ENCODE data around the gene RCE1.

The RCE1 gene

DNA sequence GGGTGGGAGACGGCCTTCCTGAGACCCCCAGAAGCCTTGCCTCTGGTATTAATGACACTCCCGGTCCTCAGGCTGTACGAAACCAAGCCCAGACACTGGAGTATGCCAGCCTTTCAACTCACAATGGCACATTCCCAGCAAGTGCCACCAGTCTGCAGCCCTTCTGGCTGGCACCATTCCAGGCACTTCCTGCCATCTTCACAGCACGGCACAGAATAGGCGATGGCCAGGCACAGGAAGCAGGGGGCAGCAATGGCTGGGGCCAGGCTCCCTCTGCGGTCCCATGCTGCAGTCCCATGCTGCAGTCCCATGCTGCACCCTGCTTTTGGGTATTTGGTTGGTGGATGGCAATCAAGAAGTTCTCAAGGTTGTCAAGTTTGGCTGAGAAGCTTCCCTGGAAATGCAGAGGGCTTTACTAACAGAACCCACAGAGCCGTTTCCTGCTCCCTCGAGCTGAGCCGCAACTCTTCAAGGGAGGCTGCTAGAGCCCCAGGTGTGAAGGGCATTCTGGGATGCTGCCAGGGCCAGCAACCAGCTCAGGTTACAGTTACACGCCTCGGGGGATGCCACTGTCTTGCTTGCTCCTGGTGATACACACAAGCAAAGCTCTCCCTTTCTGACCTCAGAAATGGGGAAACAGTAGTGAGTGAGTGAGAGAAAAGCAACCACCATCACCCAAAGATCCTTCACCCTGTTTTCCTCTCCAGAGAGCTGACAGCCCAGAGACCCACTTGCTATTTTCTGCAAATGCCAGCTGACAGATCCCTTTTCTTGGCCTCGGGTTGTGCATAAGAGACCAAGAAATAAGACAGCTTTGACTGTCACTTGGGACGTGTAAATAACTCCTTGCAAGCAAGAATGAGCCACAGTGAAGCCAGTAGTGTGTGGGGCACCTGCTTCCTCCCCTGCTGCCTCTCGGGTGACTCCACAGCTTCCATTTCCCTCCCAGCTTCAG lies 37.5 kb downstream of the RCE1 start:
- peak; percentile 86 for DNase-seq (ENCODE audit: low read depth, low spot score)
- H3K4me3 ChIP-seq (ENCODE audit: low read length), result peak overlapping the region; percentile 27

DNA sequence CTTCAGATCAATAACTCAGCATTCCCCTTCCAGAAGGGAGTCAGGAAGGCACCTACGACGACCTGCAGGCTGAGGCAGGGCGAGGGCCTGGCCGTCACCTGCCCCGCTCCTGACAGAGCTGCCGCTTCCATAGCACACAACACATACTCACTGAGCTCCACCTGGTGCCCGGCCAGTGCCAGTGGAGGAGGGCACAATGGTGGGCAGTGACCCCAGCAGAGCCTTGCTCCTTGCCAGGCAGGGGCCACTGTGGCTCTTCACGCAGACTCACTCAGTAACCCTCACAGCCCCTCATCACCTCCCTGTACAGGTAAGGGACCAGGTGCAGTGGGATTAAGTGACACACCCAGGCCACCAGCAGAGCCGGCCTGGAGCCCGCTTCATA lies 38.2 kb downstream of the RCE1 start:
- no peak overlapping the region for H3K4me3 ChIP-seq (ENCODE audit: low read length)

DNA sequence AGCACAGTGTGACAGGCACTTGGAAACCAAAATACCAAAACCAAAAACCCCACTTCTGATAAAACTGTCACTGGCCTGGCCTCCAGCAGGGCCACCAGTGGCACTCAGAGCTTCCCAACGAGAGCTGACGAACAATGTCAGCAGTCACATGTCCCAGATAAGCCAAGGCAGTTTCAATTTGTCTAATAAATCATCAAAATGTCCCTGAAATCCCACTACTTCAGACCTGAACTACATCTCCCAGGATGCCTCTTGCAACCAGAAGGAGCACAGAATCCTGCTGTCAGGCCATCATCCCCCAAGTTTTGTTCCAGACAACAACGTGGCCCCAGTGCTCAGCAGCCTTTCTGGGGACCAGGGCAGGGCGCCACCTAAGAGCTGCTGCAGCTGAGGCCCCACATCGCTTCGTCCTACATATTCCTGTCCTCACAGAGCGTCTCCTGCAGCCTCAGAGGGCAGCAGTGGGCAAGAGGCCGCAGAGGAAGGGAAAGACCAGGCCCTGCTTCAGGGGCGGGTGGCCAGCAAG lies 38.7 kb downstream of the RCE1 start:
- DNase-seq (ENCODE audit: low read depth, low spot score), result no peak
- no peak overlapping the region for H3K4me3 ChIP-seq (ENCODE audit: low read length)

More for the DNA sequence above, 38.2 kb downstream of the RCE1 start:
- no peak for DNase-seq (ENCODE audit: low read depth, low spot score)

DNA sequence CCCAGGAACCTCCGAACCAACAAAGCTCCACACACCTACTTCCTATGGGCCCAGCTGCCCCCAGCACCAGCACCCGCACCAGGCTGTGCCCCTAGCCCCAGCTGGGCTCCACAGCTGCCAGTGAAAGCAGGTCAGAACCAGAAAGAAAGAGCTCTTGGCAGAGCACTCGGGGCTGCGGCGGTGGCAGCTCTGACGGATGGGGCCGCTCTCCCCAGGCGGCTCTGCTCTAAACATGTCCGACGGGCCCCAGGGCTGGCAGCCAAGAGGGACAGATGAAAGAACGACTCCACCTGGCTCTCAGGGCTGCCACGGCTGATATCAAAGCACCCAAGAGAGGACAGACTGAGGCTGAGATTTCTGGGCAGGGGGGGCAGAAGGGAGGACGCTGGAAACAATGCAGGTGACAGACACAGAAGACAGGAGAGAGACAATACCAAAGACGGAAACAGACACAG lies 39.3 kb downstream of the RCE1 start:
- DNase-seq (ENCODE audit: low read depth, low spot score), result no peak
- no peak overlapping the region for H3K4me3 ChIP-seq (ENCODE audit: low read length)

DNA sequence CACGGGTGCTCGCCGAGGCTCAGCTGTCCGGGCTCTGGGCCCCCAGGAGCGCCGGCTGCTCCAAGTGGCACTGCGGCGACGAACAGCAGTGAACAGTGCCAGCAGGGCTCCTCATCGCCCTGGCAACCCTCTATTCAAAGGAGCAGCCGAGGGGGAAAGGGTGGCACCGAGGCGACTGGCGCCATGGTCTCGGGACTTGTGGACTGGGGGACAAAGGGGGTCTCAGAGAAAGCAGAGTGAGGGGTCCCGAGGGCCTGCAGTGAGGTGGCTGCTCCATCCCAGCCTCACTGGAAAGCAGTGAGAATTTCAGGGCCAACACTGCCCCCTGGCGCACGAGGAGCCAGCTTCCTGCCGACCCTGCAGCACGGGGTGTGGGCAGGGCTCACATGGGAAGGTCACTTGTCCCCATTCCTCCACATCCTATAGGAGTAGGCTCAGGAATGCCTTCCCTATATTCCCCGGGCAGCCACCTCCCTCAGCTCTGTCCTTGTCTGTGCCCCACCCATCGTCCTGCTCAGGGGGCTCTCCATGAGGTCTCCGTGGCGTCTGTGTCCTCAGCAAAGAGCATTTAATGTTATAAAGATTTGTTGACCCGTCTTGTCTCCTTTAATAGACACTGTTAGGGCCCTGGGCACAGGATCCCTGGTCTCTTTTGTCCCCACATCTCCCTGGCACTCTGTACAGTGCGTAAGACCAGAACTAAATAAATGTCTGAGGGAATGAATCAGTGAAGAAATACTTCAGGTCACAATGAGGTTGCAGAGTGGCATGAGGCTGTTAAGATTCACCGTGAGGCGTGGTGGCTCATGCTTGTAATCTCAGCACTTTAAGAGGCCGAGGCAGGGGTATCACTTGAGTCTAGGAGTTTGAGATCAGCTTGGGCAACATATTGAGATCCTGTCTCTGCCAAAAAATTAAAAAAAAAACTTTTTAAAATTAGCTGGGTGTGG lies 40.0 kb downstream of the RCE1 start:
- DNase-seq (ENCODE audit: low read depth, low spot score), result peak; percentile 39
- H3K4me3 ChIP-seq (ENCODE audit: low read length), result no peak overlapping the region

DNA sequence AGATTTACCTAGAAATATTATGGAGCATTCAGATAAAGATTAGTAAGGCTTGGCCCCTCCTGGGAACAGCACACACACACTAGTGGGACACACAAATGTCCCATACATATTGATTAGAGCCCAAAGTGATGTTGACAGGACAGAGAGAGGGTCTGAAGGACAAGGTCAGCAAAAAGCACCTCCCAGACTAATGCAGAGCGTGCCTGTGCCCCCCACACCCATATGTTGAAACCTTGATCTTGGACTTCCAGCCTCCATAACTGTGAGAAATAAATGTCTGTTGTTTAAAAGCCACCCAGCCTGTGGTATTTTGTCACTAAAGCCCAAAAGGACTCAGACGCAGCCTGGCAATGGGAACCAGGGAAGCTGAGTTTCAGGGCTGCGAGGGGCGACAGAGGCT lies 41.2 kb downstream of the RCE1 start:
- no peak for DNase-seq (ENCODE audit: low read depth, low spot score)
- no peak overlapping the region for H3K4me3 ChIP-seq (ENCODE audit: low read length)

DNA sequence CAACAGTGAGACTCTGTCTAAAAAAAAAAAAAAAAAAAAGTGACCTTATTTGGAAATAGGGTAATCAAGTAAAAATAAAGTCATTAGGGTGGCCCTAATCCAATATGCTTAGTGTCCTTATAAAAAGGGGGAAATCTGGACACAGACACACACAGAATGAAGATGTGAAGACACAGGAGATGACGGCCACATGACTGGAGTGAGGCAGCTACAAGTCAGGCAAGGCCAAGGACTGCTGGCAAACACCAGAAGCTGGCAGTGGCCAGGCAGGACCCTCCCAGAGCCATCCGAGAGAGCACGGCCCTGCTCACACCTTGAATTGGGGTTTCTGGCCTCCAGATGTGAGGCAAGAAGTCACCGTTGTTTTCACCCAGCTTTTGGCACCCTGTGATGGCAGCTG lies 42.2 kb downstream of the RCE1 start:
- H3K4me3 ChIP-seq (ENCODE audit: low read length), result no peak overlapping the region
- no peak for DNase-seq (ENCODE audit: low read depth, low spot score)

DNA sequence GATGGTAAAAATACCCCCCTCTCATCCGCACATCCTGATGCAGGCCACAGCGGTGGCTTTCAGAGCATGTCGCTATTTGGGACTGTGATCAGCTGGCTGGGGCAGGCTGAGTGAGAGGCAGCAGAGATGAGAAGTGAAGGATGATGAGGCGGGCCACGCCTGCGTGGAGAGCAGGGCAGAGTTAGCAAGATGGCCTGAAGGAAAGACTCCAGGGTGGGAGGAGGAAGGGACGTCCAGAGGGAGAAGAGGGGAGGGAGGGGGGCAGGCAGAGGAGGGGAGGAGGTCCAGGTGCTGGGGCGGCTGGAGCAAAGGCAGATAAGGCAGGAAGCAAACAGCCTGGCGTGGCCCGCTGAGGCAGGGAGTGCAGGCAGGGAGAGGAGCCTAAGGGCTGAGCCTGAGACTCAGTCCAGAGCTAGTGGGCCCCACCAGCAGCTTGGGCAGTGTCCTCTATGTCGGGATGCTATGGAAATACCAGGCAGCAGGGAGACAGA lies 42.8 kb downstream of the RCE1 start:
- DNase-seq (ENCODE audit: low read depth, low spot score), result no peak
- H3K4me3 ChIP-seq (ENCODE audit: low read length), result no peak overlapping the region

DNA sequence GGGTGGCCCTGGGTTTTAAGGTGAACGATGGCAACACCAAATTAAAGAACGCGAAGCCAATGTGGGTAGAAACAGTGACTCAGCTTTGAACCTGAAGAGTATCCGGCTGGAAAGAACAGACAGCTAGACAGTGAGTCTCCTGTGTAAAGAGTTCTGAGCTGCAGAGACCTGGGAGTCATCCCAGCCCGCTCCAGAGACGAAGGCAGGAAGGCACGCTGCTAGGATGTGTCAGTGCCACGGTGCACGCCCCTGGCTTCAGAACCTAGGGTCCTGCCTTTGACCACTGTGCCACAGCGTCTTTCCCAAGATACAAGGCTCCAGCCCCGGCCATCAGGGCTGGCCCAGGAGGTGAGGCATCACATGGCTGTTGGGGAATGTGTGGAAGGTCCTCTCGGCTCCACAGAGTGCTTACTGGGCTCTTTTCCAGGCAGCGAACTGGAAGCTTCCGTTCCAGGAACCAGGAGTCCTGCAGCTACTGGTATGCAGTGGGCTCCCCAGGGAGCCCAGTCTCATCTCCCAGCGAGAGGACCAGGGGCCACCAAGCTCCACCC lies 43.5 kb downstream of the RCE1 start:
- H3K4me3 ChIP-seq (ENCODE audit: low read length), result no peak overlapping the region
- DNase-seq (ENCODE audit: low read depth, low spot score), result no peak

DNA sequence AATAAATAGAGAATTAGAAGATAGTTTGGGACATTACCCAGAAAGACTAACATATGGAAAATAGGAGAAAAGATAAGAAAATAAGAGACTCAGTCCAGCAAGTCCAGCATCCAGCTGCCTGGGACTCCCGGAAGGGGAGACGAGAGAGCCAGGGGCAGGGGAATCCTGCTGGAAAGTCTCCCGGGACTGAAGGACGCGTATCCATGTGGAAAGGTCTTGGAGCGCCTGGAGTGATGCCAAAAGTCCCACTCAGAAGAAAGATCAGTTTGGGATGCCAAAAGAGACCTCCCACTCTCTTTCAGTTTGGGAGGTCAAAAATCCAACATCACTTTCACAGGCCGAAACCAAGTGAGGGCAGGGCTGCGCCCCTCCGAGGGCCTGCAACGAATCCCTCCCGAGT lies 44.3 kb downstream of the RCE1 start:
- no peak overlapping the region for H3K4me3 ChIP-seq (ENCODE audit: low read length)
- no peak for DNase-seq (ENCODE audit: low read depth, low spot score)

DNA sequence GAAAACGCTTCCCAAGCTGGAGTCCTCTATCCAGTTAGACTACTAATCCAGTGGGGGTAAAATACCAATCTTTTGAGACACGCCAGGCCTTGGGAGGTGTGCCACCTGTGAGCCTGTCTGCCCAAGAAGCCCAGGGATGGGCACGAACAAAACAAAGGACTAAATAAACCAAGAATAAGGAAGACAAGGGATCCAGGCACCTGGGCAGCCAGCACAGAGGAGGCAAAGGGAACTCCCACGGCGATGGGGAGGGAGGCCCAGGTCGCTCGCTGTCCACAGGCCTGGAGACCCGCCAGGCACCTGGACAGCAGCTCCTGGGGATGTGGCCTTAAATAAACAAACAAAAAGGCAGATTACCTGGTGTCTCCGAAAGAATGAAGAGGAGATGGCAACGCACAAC lies 45.0 kb downstream of the RCE1 start:
- no peak overlapping the region for H3K4me3 ChIP-seq (ENCODE audit: low read length)
- no peak for DNase-seq (ENCODE audit: low read depth, low spot score)

DNA sequence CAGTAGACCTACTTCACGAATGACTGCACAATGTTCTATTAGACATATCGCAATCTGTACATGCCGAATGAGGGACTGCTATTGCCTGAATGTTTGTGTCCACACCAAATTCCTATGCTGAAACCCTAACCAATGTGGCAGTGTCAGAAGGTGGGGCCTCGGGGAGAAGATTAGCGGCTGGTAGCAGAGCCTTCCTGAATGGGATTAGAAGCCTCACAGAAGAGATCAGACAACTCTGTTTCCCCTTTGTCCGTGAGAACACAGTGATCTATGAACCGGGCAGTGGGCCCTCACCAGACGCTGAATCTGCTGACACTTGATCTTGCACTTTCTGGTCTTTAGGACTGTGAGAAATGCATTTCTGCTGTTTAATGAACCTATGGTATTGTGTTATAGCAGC lies 46.7 kb downstream of the RCE1 start:
- no peak overlapping the region for H3K4me3 ChIP-seq (ENCODE audit: low read length)
- no peak for DNase-seq (ENCODE audit: low read depth, low spot score)

DNA sequence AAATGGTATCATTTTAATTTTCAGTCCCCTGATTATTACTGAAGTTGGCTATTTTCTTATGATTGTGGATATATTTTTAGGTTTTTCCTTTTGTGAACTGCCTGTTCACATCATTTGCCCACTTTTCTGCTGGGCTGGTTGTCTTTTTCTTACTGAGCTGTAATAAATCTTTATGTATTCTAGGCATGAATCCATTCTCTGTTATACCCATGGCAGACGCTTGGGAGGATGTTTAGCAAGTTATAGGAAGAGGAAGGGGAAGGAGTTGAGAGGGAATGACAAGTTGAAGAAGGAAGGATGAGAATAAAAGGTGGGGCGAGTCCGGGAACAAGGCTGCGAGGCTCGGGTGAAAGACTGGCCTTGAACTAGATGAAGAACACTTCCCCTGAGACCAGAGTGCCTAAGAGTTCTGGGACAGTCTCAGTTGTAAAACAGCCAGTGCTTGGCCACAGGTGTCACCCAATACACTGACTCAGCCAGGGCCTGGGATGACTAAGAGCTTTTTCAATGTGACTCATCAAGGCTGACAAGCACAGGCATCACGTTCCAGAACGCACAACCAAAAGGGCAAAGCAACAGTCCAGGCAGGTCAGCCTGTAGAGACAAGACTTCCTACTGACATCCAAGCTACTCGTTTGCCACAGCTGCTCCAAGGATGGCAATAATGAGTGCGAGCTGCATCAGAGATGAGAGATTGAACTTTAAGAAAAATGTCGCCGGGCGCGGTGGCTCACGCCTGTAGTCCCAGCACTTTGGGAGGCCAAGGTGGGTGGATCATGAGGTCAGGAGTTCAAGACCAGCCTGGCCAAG lies 48.8 kb downstream of the RCE1 start:
- DNase-seq (ENCODE audit: low read depth, low spot score), result no peak

DNA sequence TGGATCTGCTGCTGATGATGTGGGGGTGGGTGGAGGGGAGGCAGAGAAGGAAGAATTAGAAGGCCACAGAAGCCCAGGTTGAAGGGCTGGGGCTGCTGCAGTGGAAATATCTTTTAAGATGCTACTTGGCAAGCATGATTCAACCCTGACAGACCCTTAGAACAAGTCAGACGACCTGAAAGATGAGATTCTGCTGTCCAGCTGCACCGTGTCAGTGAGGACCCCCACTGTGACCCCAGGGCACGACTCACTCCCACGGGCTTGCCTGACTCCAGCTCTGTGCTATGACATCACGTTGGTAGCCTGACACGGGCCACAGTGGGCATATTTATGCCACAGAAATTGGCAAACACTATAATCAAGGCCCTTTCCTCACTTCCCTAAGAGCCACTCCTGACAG lies 49.7 kb downstream of the RCE1 start:
- no peak overlapping the region for H3K4me3 ChIP-seq (ENCODE audit: low read length)
- DNase-seq (ENCODE audit: low read depth, low spot score), result no peak

More for the DNA sequence above, 48.8 kb downstream of the RCE1 start:
- no peak overlapping the region for H3K4me3 ChIP-seq (ENCODE audit: low read length)

DNA sequence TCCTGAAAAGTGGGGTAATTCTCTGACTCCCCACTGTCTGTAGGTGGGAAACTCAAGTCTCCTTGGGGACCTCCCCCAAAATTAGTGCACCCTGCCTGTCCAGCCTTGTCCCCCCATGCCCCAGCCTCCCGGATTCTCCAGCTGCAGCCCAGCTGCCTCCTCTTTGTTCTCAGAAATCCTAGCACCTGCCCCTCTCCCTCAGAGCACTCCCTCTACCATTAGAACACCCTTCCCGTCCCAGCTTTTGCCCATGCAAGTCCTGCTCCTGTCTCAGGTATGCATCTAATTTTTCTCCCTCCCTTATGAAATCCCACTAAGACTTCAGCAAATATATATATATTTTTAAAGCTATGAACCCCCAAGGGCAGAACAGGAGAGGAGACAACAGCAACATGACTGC lies 50.9 kb downstream of the RCE1 start:
- DNase-seq (ENCODE audit: low read depth, low spot score), result no peak
- no peak overlapping the region for H3K4me3 ChIP-seq (ENCODE audit: low read length)

All from Jurkat, Clone E6-1 (cell line).